ENCODE measurements around the gene IFIT2.
A peak's percentile ranks its signal among the peaks of the same experiment; 100 is the strongest.
"Not testable (repeated sequence)": the region's sequence is repeated elsewhere in the genome, so short reads cannot be mapped to it uniquely, and the experiment has no call there.

The IFIT2 gene

GRCh38 chr10:89341649-89342048, 39.8 kb downstream of the IFIT2 start:
- DNase-seq (ENCODE audit: low read depth, low spot score), result no peak

- DNase-seq (ENCODE audit: low read depth, low spot score), result peak; percentile 44
These were observed 40.5 kb downstream of the IFIT2 start for GRCh38 chr10:89342206-89342958.

- DNase-seq (ENCODE audit: low read depth, low spot score), result no peak
These were observed 41.4 kb downstream of the IFIT2 start for GRCh38 chr10:89343089-89343767.

GRCh38 chr10:89344156-89344555, 42.3 kb downstream of the IFIT2 start:
- DNase-seq (ENCODE audit: low read depth, low spot score), result no peak

- no peak for DNase-seq (ENCODE audit: low read depth, low spot score)
These were observed 43.6 kb downstream of the IFIT2 start for GRCh38 chr10:89345367-89346000.

GRCh38 chr10:89346405-89347254, 44.8 kb downstream of the IFIT2 start:
- DNase-seq (ENCODE audit: low read depth, low spot score), result no peak

GRCh38 chr10:89347701-89348457, 46.0 kb downstream of the IFIT2 start:
- DNase-seq (ENCODE audit: low read depth, low spot score), result no peak

GRCh38 chr10:89348481-89348880, 46.6 kb downstream of the IFIT2 start:
- no peak for DNase-seq (ENCODE audit: low read depth, low spot score)

GRCh38 chr10:89348975-89349374, 47.1 kb downstream of the IFIT2 start:
- DNase-seq (ENCODE audit: low read depth, low spot score), result no peak

GRCh38 chr10:89350631-89351315, 48.9 kb downstream of the IFIT2 start:
- not testable (repeated sequence) for DNase-seq (ENCODE audit: low read depth, low spot score)

GRCh38 chr10:89351412-89351779, 49.5 kb downstream of the IFIT2 start:
- peak; percentile 69 for DNase-seq (ENCODE audit: low read depth, low spot score)

GRCh38 chr10:89351780-89352597, 50.1 kb downstream of the IFIT2 start:
- peak; percentile 95 for DNase-seq (ENCODE audit: low read depth, low spot score)

GRCh38 chr10:89352802-89353201, 51.0 kb downstream of the IFIT2 start:
- no peak for DNase-seq (ENCODE audit: low read depth, low spot score)

GRCh38 chr10:89355394-89355931, 53.6 kb downstream of the IFIT2 start:
- no peak for DNase-seq (ENCODE audit: low read depth, low spot score)

GRCh38 chr10:89357096-89357495, 55.2 kb downstream of the IFIT2 start:
- DNase-seq (ENCODE audit: low read depth, low spot score), result no peak

- no peak for DNase-seq (ENCODE audit: low read depth, low spot score)
These were observed 56.1 kb downstream of the IFIT2 start for GRCh38 chr10:89357975-89358374.

All from astrocyte of the hippocampus (primary cell).